Measurements from ENCODE around the gene ZNF597.

- no peak for TF ChIP-seq MAX (IDR thresholded peaks at IDR 0.05; ENCODE audit: low read depth, low read length)
- TF ChIP-seq POLR2A (IDR thresholded peaks at IDR 0.05; ENCODE audit: extremely low read depth, insufficient read length): no peak
- no peak for TF ChIP-seq CTCF (IDR thresholded peaks at IDR 0.05; ENCODE audit: low read depth, low read length)
- TF ChIP-seq MYC (IDR thresholded peaks at IDR 0.05; ENCODE audit: low read depth, low read length): no peak
Measured at GRCh38 chr16:3460585-3460984, 17.3 kb upstream of the ZNF597 start.
